Keratinocyte (primary cell): Measurements from ENCODE around the gene UCK2. TPM values are rescaled to one million over a fixed set of nuclear protein-coding genes. Genes with fewer than 3 reads are reported as not detected.

Experiments
- DNase-seq: peaks from one replicate; pipeline ENCODE4 v3.0.0-alpha.2; 2011; ENCODE audit warnings: low read depth, missing footprints, low spot score
- FAIRE-seq: peaks from 2 replicates; lab custom pipeline; 2011; peaks lifted over from hg19 to GRCh38; lab: Jason Lieb, UNC
- H2AFZ ChIP-seq: 2 replicates; pipeline ENCODE4 v1.6.0; 2012; ENCODE audit warnings: low read length, control low read depth, inconsistent platforms; ENCODE audit not compliant: control insufficient read depth
- H3K27ac ChIP-seq: 2 replicates; pipeline ENCODE4 v1.5.1; 2011; ENCODE audit warnings: low read length; ENCODE audit not compliant: control insufficient read depth, insufficient read depth
- H3K27me3 ChIP-seq: 3 replicates; pipeline ENCODE4 v1.6.0; 2011; ENCODE audit warnings: low read length; ENCODE audit not compliant: control insufficient read depth, insufficient read depth; ENCODE audit errors: extremely low read depth
- H3K36me3 ChIP-seq, 2 experiments: 2 replicates in 1 of 2; 3 replicates in 1 of 2; pipeline ENCODE4 v1.5.1; 2011; ENCODE audit warnings: low read length in 2 of 2, mild to moderate bottlenecking in 1 of 2; ENCODE audit not compliant: control insufficient read depth in 2 of 2, insufficient read depth in 2 of 2; ENCODE audit errors: extremely low read depth in 1 of 2
- H3K4me1 ChIP-seq: 3 replicates; pipeline ENCODE4 v1.5.1; 2011; ENCODE audit warnings: low read length; ENCODE audit not compliant: control insufficient read depth, insufficient read depth; ENCODE audit errors: extremely low read depth
- H3K4me2 ChIP-seq: 3 replicates; pipeline ENCODE4 v1.6.0; 2011; ENCODE audit warnings: low read depth, low read length; ENCODE audit not compliant: control insufficient read depth, insufficient read depth; ENCODE audit errors: extremely low read depth
- H3K4me3 ChIP-seq, 3 experiments: fragments of 200-600 bp in 1 of 3; sonication (generic) in 1 of 3; 2 replicates in 2 of 3; 3 replicates in 1 of 3; pipeline ENCODE4 v1.5.1; 2011 to 2016; ENCODE audit warnings: low read length in 3 of 3, mild to moderate bottlenecking in 3 of 3, control low read depth in 2 of 3, inconsistent platforms in 1 of 3, low read depth in 1 of 3, mixed read lengths in 1 of 3, mixed run types in 1 of 3, moderate library complexity in 1 of 3; ENCODE audit not compliant: control insufficient read depth in 2 of 3, insufficient read depth in 2 of 3; ENCODE audit errors: extremely low read depth in 1 of 3
- H3K79me2 ChIP-seq: 2 replicates; pipeline ENCODE4 v1.6.0; 2012; ENCODE audit warnings: low read length; ENCODE audit not compliant: control insufficient read depth, insufficient read depth
- H3K9ac ChIP-seq: 3 replicates; pipeline ENCODE4 v1.6.0; 2011; ENCODE audit warnings: low read length; ENCODE audit not compliant: control insufficient read depth, insufficient read depth; ENCODE audit errors: extremely low read depth
- H3K9me1 ChIP-seq: 3 replicates; pipeline ENCODE4 v1.6.0; 2011; ENCODE audit warnings: low read length; ENCODE audit not compliant: control insufficient read depth, insufficient read depth; ENCODE audit errors: extremely low read depth
- H3K9me3 ChIP-seq: 2 replicates; pipeline ENCODE4 v1.5.1; 2012; ENCODE audit warnings: low read depth, low read length; ENCODE audit not compliant: control insufficient read depth
- H4K20me1 ChIP-seq: 3 replicates; pipeline ENCODE4 v1.6.0; 2011; ENCODE audit warnings: low read length; ENCODE audit not compliant: control insufficient read depth, insufficient read depth; ENCODE audit errors: extremely low read depth
- EZH2 ChIP-seq: IDR thresholded peaks from one replicate; pipeline ENCODE4 v1.6.1; 2012; ENCODE audit warnings: inconsistent platforms, mild to moderate bottlenecking, low read length, moderate library complexity
- dilution Hi-C: fragments of 300-500 bp; cut with MboI; formaldehyde crosslinking; loops from one replicate; pipeline ENCODE4 v1.7.0; 2020; ENCODE audit warnings: low sequenced_read_pairs; ENCODE audit not compliant: extremely low pct_ligation_motif_present
- polyA plus RNA-seq, 5 experiments: library from polyadenylated mRNA; depleted of rRNA in 3 of 5; stranded (reverse) in 3 of 5; stranded (forward) in 1 of 5; unstranded in 1 of 5; fragments of >200 nt; gene quantifications; 1 replicate in 1 of 5; 2 replicates in 3 of 5; 3 replicates in 1 of 5; pipeline versions ENCODE4 v1.2.1 to v1.2.3, GENCODE V29; 2011 to 2012; ENCODE audit warnings: missing spikeins in 2 of 5, low read depth in 1 of 5, low replicate concordance in 1 of 5
- TF ChIP-seq, protein P1 (sequence below), 3 experiments: IDR thresholded peaks in 1 of 3; conservative IDR thresholded peaks in 1 of 3; optimal IDR thresholded peaks in 1 of 3; 2 replicates in 2 of 3; 3 replicates in 1 of 3; pipeline versions ENCODE3 to v1.5.1; 2011; ENCODE audit warnings: low read length in 3 of 3, mild to moderate bottlenecking in 3 of 3, moderate library complexity in 2 of 3, control low read depth in 1 of 3, inconsistent platforms in 1 of 3; ENCODE audit not compliant: insufficient read depth in 2 of 3; ENCODE audit errors: extremely low read depth in 1 of 3

Gene UCK2
- polyA plus RNA-seq, 1 donor (not counting 4 experiments of a cell fraction or from before 2014, with no cell fraction given) = 71.9 TPM

DNA sequence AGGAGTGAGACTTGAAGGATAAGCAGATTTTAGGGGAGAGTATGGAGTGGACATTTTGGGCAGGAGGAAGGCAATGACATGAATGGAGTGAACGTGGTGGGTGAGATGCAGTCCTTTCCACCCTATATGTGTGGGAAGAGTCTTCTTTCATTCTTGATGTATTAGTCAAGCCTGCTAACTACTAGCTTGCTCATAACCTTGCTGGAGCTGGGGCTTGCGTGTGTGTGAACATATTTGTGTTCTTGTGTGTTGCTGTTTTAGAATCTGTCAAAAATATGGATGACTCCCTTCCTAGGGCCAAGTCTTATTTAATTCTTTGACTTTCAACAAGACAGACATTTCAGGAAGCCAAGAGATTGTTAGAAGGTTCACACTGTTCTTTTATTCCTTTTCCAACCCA lies 132.7 kb downstream of the UCK2 start:
- DNase-seq (no peak), FAIRE-seq (no peak)
- Histone ChIP-seq H3K9me1 (no peaks in the 10 kb centered on the region), H4K20me1 (no peaks in the 10 kb centered on the region), H3K27ac (no peak overlapping the region), H2AFZ (no peak overlapping the region), H3K4me2 (no peak overlapping the region), H3K4me3 (no peak overlapping the region), H3K79me2 (no peaks in the 10 kb centered on the region), H3K9me3 (no peaks in the 10 kb centered on the region), H3K9ac (no peak overlapping the region), H3K27me3 (no peaks in the 10 kb centered on the region), H3K4me1 (no peaks in the 10 kb centered on the region), H3K36me3 (no peaks in the 10 kb centered on the region)
- no peak for TF ChIP-seq EZH2
- TF ChIP-seq, protein P1, sequence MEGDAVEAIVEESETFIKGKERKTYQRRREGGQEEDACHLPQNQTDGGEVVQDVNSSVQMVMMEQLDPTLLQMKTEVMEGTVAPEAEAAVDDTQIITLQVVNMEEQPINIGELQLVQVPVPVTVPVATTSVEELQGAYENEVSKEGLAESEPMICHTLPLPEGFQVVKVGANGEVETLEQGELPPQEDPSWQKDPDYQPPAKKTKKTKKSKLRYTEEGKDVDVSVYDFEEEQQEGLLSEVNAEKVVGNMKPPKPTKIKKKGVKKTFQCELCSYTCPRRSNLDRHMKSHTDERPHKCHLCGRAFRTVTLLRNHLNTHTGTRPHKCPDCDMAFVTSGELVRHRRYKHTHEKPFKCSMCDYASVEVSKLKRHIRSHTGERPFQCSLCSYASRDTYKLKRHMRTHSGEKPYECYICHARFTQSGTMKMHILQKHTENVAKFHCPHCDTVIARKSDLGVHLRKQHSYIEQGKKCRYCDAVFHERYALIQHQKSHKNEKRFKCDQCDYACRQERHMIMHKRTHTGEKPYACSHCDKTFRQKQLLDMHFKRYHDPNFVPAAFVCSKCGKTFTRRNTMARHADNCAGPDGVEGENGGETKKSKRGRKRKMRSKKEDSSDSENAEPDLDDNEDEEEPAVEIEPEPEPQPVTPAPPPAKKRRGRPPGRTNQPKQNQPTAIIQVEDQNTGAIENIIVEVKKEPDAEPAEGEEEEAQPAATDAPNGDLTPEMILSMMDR (optimal IDR thresholded peaks at IDR 0.05 in 1 of 3, IDR thresholded peaks at IDR 0.05 in 1 of 3, conservative IDR thresholded peaks at IDR 0.05 in 1 of 3; ENCODE audit: extremely low read depth in 1 of 3, insufficient read depth in 2 of 3, low read length in 3 of 3) = no peak
- dilution Hi-C loops = no loop called here

DNA sequence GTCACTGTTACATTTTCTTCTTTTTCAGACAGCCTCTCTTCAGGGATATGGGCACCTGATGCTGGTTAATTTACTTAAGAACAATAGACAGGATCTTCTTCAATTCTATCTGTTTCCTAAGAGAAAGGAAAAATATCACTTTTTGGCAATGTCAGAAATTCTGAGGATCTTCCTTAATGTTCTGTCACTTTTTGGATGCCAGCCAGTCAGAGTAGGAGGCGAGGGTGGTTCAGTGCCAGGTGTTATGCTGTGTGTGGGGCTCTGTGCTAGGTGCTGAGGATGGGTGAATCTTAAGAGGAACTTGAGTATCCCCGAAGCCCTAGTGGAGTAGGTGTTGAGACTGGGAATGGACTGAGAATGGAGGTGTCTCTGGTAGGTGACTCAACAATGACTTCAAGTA lies 133.5 kb downstream of the UCK2 start:
- Histone ChIP-seq H3K27ac (no peak overlapping the region), H4K20me1 (no peaks in the 10 kb centered on the region), H3K36me3 (no peaks in the 10 kb centered on the region), H3K4me3 (no peak overlapping the region), H3K9me3 (no peaks in the 10 kb centered on the region), H3K4me2 (no peak overlapping the region), H3K9ac (no peak overlapping the region), H3K79me2 (no peaks in the 10 kb centered on the region), H3K4me1 (no peaks in the 10 kb centered on the region), H2AFZ (no peak overlapping the region), H3K9me1 (no peaks in the 10 kb centered on the region), H3K27me3 (no peaks in the 10 kb centered on the region)
- dilution Hi-C loops = no loop called here
- no peak for FAIRE-seq
- TF ChIP-seq, protein P1 (optimal IDR thresholded peaks at IDR 0.05 in 1 of 3, IDR thresholded peaks at IDR 0.05 in 1 of 3, conservative IDR thresholded peaks at IDR 0.05 in 1 of 3; ENCODE audit: extremely low read depth in 1 of 3, insufficient read depth in 2 of 3, low read length in 3 of 3) = no peak
- TF ChIP-seq EZH2 = no peak
- no peak for DNase-seq

Other genes with a start within 250 kb of the UCK2 start
- 230 to 410 TPM (median 319 TPM) in 3 replicates for gene MGST3, start 196.4 kb upstream of the UCK2 start, polyA plus RNA-seq
- gene ALDH9A1, start 129.1 kb upstream of the UCK2 start, polyA plus RNA-seq = 52.8 to 77.4 TPM (median 75.2 TPM) in 3 replicates
- gene TMCO1, start 58.7 kb upstream of the UCK2 start, polyA plus RNA-seq = 120 to 172 TPM (median 158 TPM) in 3 replicates